Activated CD8-positive, alpha-beta memory T cell treated with anti-CD3 and anti-CD28 coated beads, Interleukin-2, amount 10 ng/mL, durations not matched to agents 7 days and 5 days (primary cell): ENCODE data around the gene IKZF5. TPM values are rescaled to one million over a fixed set of nuclear protein-coding genes. Genes with fewer than 3 reads are reported as not detected.

Source experiments
- ATAC-seq: fragments of 150-1000 bp; cut with Tn5 transposase; one replicate; pipeline ENCODE4 v1.10.0; 2021; ENCODE audit warnings: moderate library complexity
- CTCF ChIA-PET: fragments of 350-600 bp; sonication (Branson Sonifier 250); formaldehyde crosslinking; loops from one replicate; lab custom pipeline; 2021; ENCODE audit warnings: antibody characterized with exemption; lab: Charles Lee
- DNase-seq: peaks from one replicate; pipeline ENCODE4 v3.0.0-alpha.2; 2020
- H3K27ac Mint-ChIP-seq: one replicate; pipeline ENCODE4 v1.8.0; 2021; ENCODE audit warnings: mild to moderate bottlenecking, mixed read lengths
- H3K27me3 Mint-ChIP-seq: one replicate; pipeline ENCODE4 v1.8.0; 2021; ENCODE audit warnings: mixed read lengths
- H3K36me3 Mint-ChIP-seq: one replicate; pipeline ENCODE4 v1.8.0; 2021; ENCODE audit warnings: mild to moderate bottlenecking, mixed read lengths
- H3K4me1 Mint-ChIP-seq: one replicate; pipeline ENCODE4 v1.8.0; 2021; ENCODE audit warnings: mixed read lengths
- H3K4me3 Mint-ChIP-seq: one replicate; pipeline ENCODE4 v1.8.0; 2021; ENCODE audit warnings: mild to moderate bottlenecking, moderate library complexity, mixed read lengths
- H3K9me3 Mint-ChIP-seq: one replicate; pipeline ENCODE4 v1.8.0; 2022; ENCODE audit warnings: low read depth, mixed read lengths
- total RNA-seq, 2 experiments: library from RNA; stranded (reverse); gene quantifications; one replicate each; pipeline ENCODE4 v1.2.3, GENCODE V29; 2021

Gene IKZF5
- total RNA-seq, 2 experiments from 2014 or later = 12.0 to 18.0 TPM

GRCh38 chr10:122953902-122954730 lies 54.5 kb downstream of the IKZF5 start, which contains the start of gene C10orf88:
Gene C10orf88 (minus strand): TSS chr10:122954227. CDS start chr10:122954178, 49 bp downstream.
- peak within 1 kb of the TSS; percentile 85 for H3K27ac Mint-ChIP-seq
- H3K4me1 Mint-ChIP-seq = peaks cover 34% of the 10 kb centered on the region
- peaks cover 14% of the 10 kb centered on the region for H3K27me3 Mint-ChIP-seq
- H3K9me3 Mint-ChIP-seq = no peaks in the 10 kb centered on the region
- CTCF ChIA-PET = interaction anchor here (1.2 to 1.9 kb wide), 2 partner anchors 25 to 54 kb away, joined by 3 to 9 read pairs; partner anchors contain the start of gene IKZF5
- ATAC-seq (peak; percentile 98), DNase-seq (peak; percentile 98)
- peak within 1 kb of the TSS; percentile 82 for H3K4me3 Mint-ChIP-seq
- peaks cover 13% of the 10 kb centered on the region for H3K36me3 Mint-ChIP-seq

- no peak overlapping the region for H3K4me3 Mint-ChIP-seq
- CTCF ChIA-PET = interaction anchor here (1.5 kb wide), 1 partner anchor 31 kb away, joined by 5 read pairs; the partner anchor contains the start of gene PSTK
- no peak overlapping the region for H3K27ac Mint-ChIP-seq
- DNase-seq = no peak
- H3K27me3 Mint-ChIP-seq = peaks cover 3% of the 10 kb centered on the region
- ATAC-seq = no peak
- peaks cover 34% of the 10 kb centered on the region for H3K36me3 Mint-ChIP-seq
- no peaks in the 10 kb centered on the region for H3K9me3 Mint-ChIP-seq
- peaks cover 20% of the 10 kb centered on the region for H3K4me1 Mint-ChIP-seq
Measured at GRCh38 chr10:122949296-122949695, 59.3 kb downstream of the IKZF5 start.

Other genes starting within 250 kb of the IKZF5 start
- 1 to 10 TPM; 2.8 to 3.6 TPM for gene CUZD1, start 162.9 kb downstream of the IKZF5 start, total RNA-seq
- gene FAM24B, start 129.2 kb downstream of the IKZF5 start, total RNA-seq = 10 to 100 TPM; 15.3 to 17.7 TPM
- not detected for gene FAM24A, start 98.2 kb downstream of the IKZF5 start, total RNA-seq
- 10 to 100 TPM in 1 of 2 experiments, 1 to 10 TPM in 1; 9.5 to 11.8 TPM for gene C10orf88, start 54.6 kb downstream of the IKZF5 start, total RNA-seq
- gene PSTK, start 28.4 kb downstream of the IKZF5 start, total RNA-seq = 1 to 10 TPM; 2.8 to 4.5 TPM
- 10 to 100 TPM; 17.4 to 20.6 TPM for gene ACADSB, start 211 bp upstream of the IKZF5 start, total RNA-seq
- not detected for gene HMX3, start 127.2 kb upstream of the IKZF5 start, total RNA-seq
- gene HMX2, start 139.3 kb upstream of the IKZF5 start, total RNA-seq = not detected
- 100 to 1,000 TPM; 282 to 319 TPM for gene BUB3, start 145.6 kb upstream of the IKZF5 start, total RNA-seq